ENCODE data around the gene PROCA1.

PROCA1 gene

GRCh38 chr17:28755486-28755885 lies 43.8 kb upstream of the PROCA1 start:
- TF ChIP-seq, protein P1, sequence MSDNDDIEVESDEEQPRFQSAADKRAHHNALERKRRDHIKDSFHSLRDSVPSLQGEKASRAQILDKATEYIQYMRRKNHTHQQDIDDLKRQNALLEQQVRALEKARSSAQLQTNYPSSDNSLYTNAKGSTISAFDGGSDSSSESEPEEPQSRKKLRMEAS (IDR thresholded peaks at IDR 0.05; ENCODE audit: low read depth, low read length) = no peak
- TF ChIP-seq POLR2A (IDR thresholded peaks at IDR 0.05; ENCODE audit: extremely low read depth, insufficient read length) (no peak), MYC (IDR thresholded peaks at IDR 0.05; ENCODE audit: low read depth, low read length) (no peak)
- TF ChIP-seq, protein P2, sequence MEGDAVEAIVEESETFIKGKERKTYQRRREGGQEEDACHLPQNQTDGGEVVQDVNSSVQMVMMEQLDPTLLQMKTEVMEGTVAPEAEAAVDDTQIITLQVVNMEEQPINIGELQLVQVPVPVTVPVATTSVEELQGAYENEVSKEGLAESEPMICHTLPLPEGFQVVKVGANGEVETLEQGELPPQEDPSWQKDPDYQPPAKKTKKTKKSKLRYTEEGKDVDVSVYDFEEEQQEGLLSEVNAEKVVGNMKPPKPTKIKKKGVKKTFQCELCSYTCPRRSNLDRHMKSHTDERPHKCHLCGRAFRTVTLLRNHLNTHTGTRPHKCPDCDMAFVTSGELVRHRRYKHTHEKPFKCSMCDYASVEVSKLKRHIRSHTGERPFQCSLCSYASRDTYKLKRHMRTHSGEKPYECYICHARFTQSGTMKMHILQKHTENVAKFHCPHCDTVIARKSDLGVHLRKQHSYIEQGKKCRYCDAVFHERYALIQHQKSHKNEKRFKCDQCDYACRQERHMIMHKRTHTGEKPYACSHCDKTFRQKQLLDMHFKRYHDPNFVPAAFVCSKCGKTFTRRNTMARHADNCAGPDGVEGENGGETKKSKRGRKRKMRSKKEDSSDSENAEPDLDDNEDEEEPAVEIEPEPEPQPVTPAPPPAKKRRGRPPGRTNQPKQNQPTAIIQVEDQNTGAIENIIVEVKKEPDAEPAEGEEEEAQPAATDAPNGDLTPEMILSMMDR (IDR thresholded peaks at IDR 0.05; ENCODE audit: low read depth, low read length) = no peak
- no peak overlapping the region for H3K4me3 ChIP-seq (ENCODE audit: low read depth, low read length)
- no peak for DNase-seq (ENCODE audit: low read depth)

GRCh38 chr17:28751600-28752366 lies 40.1 kb upstream of the PROCA1 start:
- TF ChIP-seq, protein P2 (IDR thresholded peaks at IDR 0.05; ENCODE audit: low read depth, low read length) = no peak
- TF ChIP-seq MYC (IDR thresholded peaks at IDR 0.05; ENCODE audit: low read depth, low read length) (no peak), POLR2A (IDR thresholded peaks at IDR 0.05; ENCODE audit: extremely low read depth, insufficient read length) (no peak)
- TF ChIP-seq, protein P1 (IDR thresholded peaks at IDR 0.05; ENCODE audit: low read depth, low read length) = no peak
- DNase-seq (ENCODE audit: low read depth) = no peak

GRCh38 chr17:28750178-28751047 lies 38.7 kb upstream of the PROCA1 start:
- peak; percentile 93 for DNase-seq (ENCODE audit: low read depth)
- no peak overlapping the region for H3K4me3 ChIP-seq (ENCODE audit: low read depth, low read length)
- TF ChIP-seq, protein P2 (IDR thresholded peaks at IDR 0.05; ENCODE audit: low read depth, low read length) = peak; percentile 99
- peak; percentile 64 for TF ChIP-seq MYC (IDR thresholded peaks at IDR 0.05; ENCODE audit: low read depth, low read length)
- TF ChIP-seq, protein P1 (IDR thresholded peaks at IDR 0.05; ENCODE audit: low read depth, low read length) = peak; percentile 68
- TF ChIP-seq POLR2A (IDR thresholded peaks at IDR 0.05; ENCODE audit: extremely low read depth, insufficient read length) = peak; percentile 14

More at GRCh38 chr17:28751600-28752366, 40.1 kb upstream of the PROCA1 start:
- H3K4me3 ChIP-seq (ENCODE audit: low read depth, low read length) = no peak overlapping the region

- no peak overlapping the region for H3K4me3 ChIP-seq (ENCODE audit: low read depth, low read length)
- DNase-seq (ENCODE audit: low read depth) = no peak
- TF ChIP-seq, protein P1 (IDR thresholded peaks at IDR 0.05; ENCODE audit: low read depth, low read length) = no peak
- TF ChIP-seq, protein P2 (IDR thresholded peaks at IDR 0.05; ENCODE audit: low read depth, low read length) = no peak
- no peak for TF ChIP-seq POLR2A (IDR thresholded peaks at IDR 0.05; ENCODE audit: extremely low read depth, insufficient read length)
Observed at GRCh38 chr17:28749516-28750177, 38.0 kb upstream of the PROCA1 start.

GRCh38 chr17:28748852-28749515 lies 37.3 kb upstream of the PROCA1 start:
- no peak overlapping the region for H3K4me3 ChIP-seq (ENCODE audit: low read depth, low read length)

More at GRCh38 chr17:28748852-28749515, 37.3 kb upstream of the PROCA1 start:
- TF ChIP-seq, protein P2 (IDR thresholded peaks at IDR 0.05; ENCODE audit: low read depth, low read length) = no peak
- no peak for TF ChIP-seq POLR2A (IDR thresholded peaks at IDR 0.05; ENCODE audit: extremely low read depth, insufficient read length)
- TF ChIP-seq, protein P1 (IDR thresholded peaks at IDR 0.05; ENCODE audit: low read depth, low read length) = no peak
- TF ChIP-seq MYC (IDR thresholded peaks at IDR 0.05; ENCODE audit: low read depth, low read length) = no peak
- DNase-seq (ENCODE audit: low read depth) = no peak

All from NB4 (cell line).